ENCODE data around the gene CEP162. TPM values are rescaled to one million over a fixed set of nuclear protein-coding genes. Genes with fewer than 3 reads are reported as not detected.
"Not testable (repeated sequence)": the region's sequence is repeated elsewhere in the genome, so short reads cannot be mapped to it uniquely, and the experiment has no call there.

The CEP162 gene
- total and polyA plus RNA-seq, 5 donors from 2014 or later = 2.2 to 6.0 (median 2.8) TPM

GRCh38 chr6:84093441-84094435 lies 133.7 kb downstream of the CEP162 start:
- Histone ChIP-seq H3K36me3 (ENCODE audit: control insufficient read depth, insufficient read depth, low read length) (no peaks in the 10 kb centered on the region), H3K27ac (ENCODE audit: insufficient read depth, low read length, poor library complexity, severe bottlenecking) (no peak overlapping the region), H3K4me1 (ENCODE audit: control insufficient read depth, insufficient read depth, low read length, poor library complexity, severe bottlenecking) (no peaks in the 10 kb centered on the region), H3K4me3 (ENCODE audit: low read depth, low read length) (no peak overlapping the region), H3K9me3 (ENCODE audit: control insufficient read depth in 2 of 2, low read length in 2 of 2) (no peaks in the 10 kb centered on the region), H3K27me3 (ENCODE audit: control insufficient read depth, insufficient read depth, low read length) (peaks cover 3% of the 10 kb centered on the region)
- H3K4me1 Mint-ChIP-seq = no peaks in the 10 kb centered on the region
- H3K27ac Mint-ChIP-seq = no peak overlapping the region
- H3K36me3 Mint-ChIP-seq = no peaks in the 10 kb centered on the region
- no peak for ATAC-seq (ENCODE audit: low read depth in 2 of 2)
- no peaks in the 10 kb centered on the region for H3K9me3 Mint-ChIP-seq
- H3K27me3 Mint-ChIP-seq = no peaks in the 10 kb centered on the region
- no peak overlapping the region for H3K4me3 Mint-ChIP-seq
- no peak for DNase-seq

GRCh38 chr6:84089552-84089951 lies 137.9 kb downstream of the CEP162 start:
- Mint-ChIP-seq H3K36me3 (no peaks in the 10 kb centered on the region), H3K4me3 (no peak overlapping the region), H3K27ac (no peak overlapping the region), H3K4me1 (no peaks in the 10 kb centered on the region), H3K27me3 (peaks cover 12% of the 10 kb centered on the region), H3K9me3 (no peaks in the 10 kb centered on the region)
- H3K27me3 ChIP-seq (ENCODE audit: control insufficient read depth, insufficient read depth, low read length) = peaks cover 2% of the 10 kb centered on the region
- DNase-seq = no peak
- no peaks in the 10 kb centered on the region for H3K9me3 ChIP-seq (ENCODE audit: control insufficient read depth in 2 of 2, low read length in 2 of 2)
- no peaks in the 10 kb centered on the region for H3K36me3 ChIP-seq (ENCODE audit: control insufficient read depth, insufficient read depth, low read length)
- H3K27ac ChIP-seq (ENCODE audit: insufficient read depth, low read length, poor library complexity, severe bottlenecking) = no peak overlapping the region
- no peak for ATAC-seq (ENCODE audit: low read depth in 2 of 2)
- no peak overlapping the region for H3K4me3 ChIP-seq (ENCODE audit: low read depth, low read length)
- no peaks in the 10 kb centered on the region for H3K4me1 ChIP-seq (ENCODE audit: control insufficient read depth, insufficient read depth, low read length, poor library complexity, severe bottlenecking)

DNA sequence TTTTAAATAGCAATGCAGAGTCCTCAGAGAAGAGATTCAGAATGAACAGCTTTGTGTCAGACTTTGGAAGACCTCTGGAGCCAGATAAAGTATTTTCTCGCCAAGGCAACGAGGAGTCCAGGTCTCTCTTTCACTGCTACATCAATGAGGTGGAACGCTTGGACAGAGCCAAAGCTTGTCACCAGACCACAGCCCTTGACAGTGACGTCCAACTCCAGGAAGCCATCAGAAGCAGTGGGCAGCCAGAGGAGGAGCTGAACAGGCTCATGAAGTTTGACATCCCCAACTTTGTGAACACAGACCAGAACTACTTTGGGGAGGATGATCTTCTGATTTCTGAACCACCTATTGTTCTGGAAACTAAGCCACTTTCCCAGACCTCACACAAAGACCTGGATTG lies 138.4 kb downstream of the CEP162 start:
- Histone ChIP-seq H3K36me3 (ENCODE audit: control insufficient read depth, insufficient read depth, low read length) (no peaks in the 10 kb centered on the region), H3K9me3 (ENCODE audit: control insufficient read depth in 2 of 2, low read length in 2 of 2) (no peaks in the 10 kb centered on the region), H3K4me1 (ENCODE audit: control insufficient read depth, insufficient read depth, low read length, poor library complexity, severe bottlenecking) (no peaks in the 10 kb centered on the region), H3K4me3 (ENCODE audit: low read depth, low read length) (no peak overlapping the region), H3K27ac (ENCODE audit: insufficient read depth, low read length, poor library complexity, severe bottlenecking) (no peak overlapping the region), H3K27me3 (ENCODE audit: control insufficient read depth, insufficient read depth, low read length) (peaks cover 2% of the 10 kb centered on the region)
- ATAC-seq (ENCODE audit: low read depth in 2 of 2) (no peak), DNase-seq (no peak)
- Mint-ChIP-seq H3K27ac (no peak overlapping the region), H3K36me3 (no peaks in the 10 kb centered on the region), H3K4me1 (no peaks in the 10 kb centered on the region), H3K9me3 (no peaks in the 10 kb centered on the region), H3K4me3 (no peak overlapping the region), H3K27me3 (peaks cover 12% of the 10 kb centered on the region)

DNA sequence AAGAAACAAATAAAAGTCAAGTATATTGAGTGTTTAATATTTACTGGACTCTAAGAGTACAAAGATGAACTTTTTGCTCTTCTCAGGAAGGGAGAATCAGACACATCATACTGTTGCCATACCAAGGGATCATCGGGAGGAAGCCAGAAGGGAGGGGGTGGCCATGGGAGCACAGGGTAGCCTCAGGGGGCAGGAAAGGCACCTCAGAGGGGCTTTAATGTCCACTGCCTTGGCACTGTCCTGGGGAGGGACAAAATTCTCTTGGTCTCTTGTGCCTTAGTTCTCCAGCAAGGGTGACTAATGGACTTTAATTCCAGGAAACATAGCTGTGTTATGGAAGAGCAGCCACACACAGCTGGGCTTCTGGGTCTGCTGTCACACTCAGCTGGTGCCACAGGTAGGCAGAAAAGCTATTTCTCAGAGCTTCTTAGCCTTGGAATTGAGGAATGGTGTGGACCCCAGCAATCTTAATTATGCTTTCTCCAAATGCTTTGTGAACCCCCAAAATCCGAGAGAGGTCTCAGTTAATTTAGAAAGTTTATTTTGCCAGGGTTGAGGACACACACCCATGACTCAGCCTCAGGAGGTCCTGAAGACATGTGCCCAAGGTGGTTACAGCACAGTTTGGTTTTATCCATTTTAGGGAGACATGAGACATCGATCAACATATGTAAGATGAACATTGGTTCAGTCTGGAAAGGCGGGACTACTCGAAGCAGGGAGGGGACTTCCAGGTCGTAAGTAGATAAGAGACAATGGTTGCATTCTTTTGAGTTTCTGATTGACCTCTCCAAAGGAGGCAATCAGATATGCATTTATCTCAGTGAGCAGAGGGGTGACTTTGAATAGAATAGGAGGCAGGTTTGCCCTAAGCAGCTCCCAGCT lies 140.7 kb downstream of the CEP162 start:
- Mint-ChIP-seq H3K27ac (no peak overlapping the region), H3K9me3 (peaks cover 0 to 2% (median 0%) of the 10 kb centered on the region in 7 donors), H3K4me1 (no peaks in the 10 kb centered on the region), H3K36me3 (no peaks in the 10 kb centered on the region), H3K4me3 (no peak overlapping the region), H3K27me3 (peaks cover 20% of the 10 kb centered on the region)
- Histone ChIP-seq H3K4me3 (ENCODE audit: low read depth, low read length) (no peak overlapping the region), H3K36me3 (ENCODE audit: control insufficient read depth, insufficient read depth, low read length) (no peaks in the 10 kb centered on the region), H3K27me3 (ENCODE audit: control insufficient read depth, insufficient read depth, low read length) (peaks cover 2% of the 10 kb centered on the region), H3K27ac (ENCODE audit: insufficient read depth, low read length, poor library complexity, severe bottlenecking) (no peak overlapping the region), H3K4me1 (ENCODE audit: control insufficient read depth, insufficient read depth, low read length, poor library complexity, severe bottlenecking) (no peaks in the 10 kb centered on the region), H3K9me3 (ENCODE audit: control insufficient read depth in 2 of 2, low read length in 2 of 2) (no peaks in the 10 kb centered on the region)
- DNase-seq (no peak), ATAC-seq (ENCODE audit: low read depth in 2 of 2) (no peak)

- ATAC-seq (ENCODE audit: low read depth in 2 of 2) = no peak
- no peak overlapping the region for H3K4me3 ChIP-seq (ENCODE audit: low read depth, low read length)
- peaks cover 2% of the 10 kb centered on the region for H3K27me3 ChIP-seq (ENCODE audit: control insufficient read depth, insufficient read depth, low read length)
- DNase-seq = no peak
- no peaks in the 10 kb centered on the region for H3K4me1 ChIP-seq (ENCODE audit: control insufficient read depth, insufficient read depth, low read length, poor library complexity, severe bottlenecking)
- no peaks in the 10 kb centered on the region for H3K36me3 ChIP-seq (ENCODE audit: control insufficient read depth, insufficient read depth, low read length)
- Mint-ChIP-seq H3K36me3 (no peaks in the 10 kb centered on the region), H3K4me3 (no peak overlapping the region), H3K27ac (no peak overlapping the region), H3K4me1 (no peaks in the 10 kb centered on the region), H3K9me3 (peaks cover 0 to 2% (median 0%) of the 10 kb centered on the region in 7 donors), H3K27me3 (peaks cover 21% of the 10 kb centered on the region)
- no peak overlapping the region for H3K27ac ChIP-seq (ENCODE audit: insufficient read depth, low read length, poor library complexity, severe bottlenecking)
- no peaks in the 10 kb centered on the region for H3K9me3 ChIP-seq (ENCODE audit: control insufficient read depth in 2 of 2, low read length in 2 of 2)
These were observed 141.4 kb downstream of the CEP162 start for GRCh38 chr6:84086056-84086455.

- not testable (repeated sequence) for DNase-seq, H3K9me3 Mint-ChIP-seq
These were observed 142.7 kb downstream of the CEP162 start for GRCh38 chr6:84084705-84085104.

GRCh38 chr6:84082689-84083265 lies 144.7 kb downstream of the CEP162 start:
- H3K4me1 ChIP-seq (ENCODE audit: control insufficient read depth, insufficient read depth, low read length, poor library complexity, severe bottlenecking) = no peaks in the 10 kb centered on the region
- no peak for DNase-seq
- Mint-ChIP-seq H3K27me3 (peaks cover 14% of the 10 kb centered on the region), H3K4me1 (no peaks in the 10 kb centered on the region), H3K27ac (no peak overlapping the region), H3K36me3 (no peaks in the 10 kb centered on the region), H3K4me3 (no peak overlapping the region), H3K9me3 (peaks cover 0 to 2% (median 0%) of the 10 kb centered on the region in 7 donors)
- H3K9me3 ChIP-seq (ENCODE audit: control insufficient read depth in 2 of 2, low read length in 2 of 2) = no peaks in the 10 kb centered on the region
- no peak for ATAC-seq (ENCODE audit: low read depth in 2 of 2)
- no peaks in the 10 kb centered on the region for H3K36me3 ChIP-seq (ENCODE audit: control insufficient read depth, insufficient read depth, low read length)
- H3K27me3 ChIP-seq (ENCODE audit: control insufficient read depth, insufficient read depth, low read length) = no peaks in the 10 kb centered on the region
- no peak overlapping the region for H3K4me3 ChIP-seq (ENCODE audit: low read depth, low read length)
- H3K27ac ChIP-seq (ENCODE audit: insufficient read depth, low read length, poor library complexity, severe bottlenecking) = no peak overlapping the region

More at GRCh38 chr6:84084705-84085104, 142.7 kb downstream of the CEP162 start:
- not testable (repeated sequence) for H3K36me3 ChIP-seq (ENCODE audit: control insufficient read depth, insufficient read depth, low read length); H3K36me3 Mint-ChIP-seq; ATAC-seq (ENCODE audit: low read depth in 2 of 2); H3K27ac Mint-ChIP-seq; H3K4me3 ChIP-seq (ENCODE audit: low read depth, low read length); H3K9me3 ChIP-seq (ENCODE audit: control insufficient read depth in 2 of 2, low read length in 2 of 2); H3K27me3 ChIP-seq (ENCODE audit: control insufficient read depth, insufficient read depth, low read length); H3K4me1 Mint-ChIP-seq; H3K4me1 ChIP-seq (ENCODE audit: control insufficient read depth, insufficient read depth, low read length, poor library complexity, severe bottlenecking); H3K27ac ChIP-seq (ENCODE audit: insufficient read depth, low read length, poor library complexity, severe bottlenecking); H3K4me3 Mint-ChIP-seq
- H3K27me3 Mint-ChIP-seq = peaks cover 21% of the 10 kb centered on the region

All from CD4-positive, CD25-positive, alpha-beta regulatory T cell (primary cell).